GM13976 (cell line): Measurements from ENCODE around the gene SPATA19.

ENCODE experiments used
- DNase-seq: peaks from one replicate; pipeline ENCODE4 v3.0.0; 2012; ENCODE audit warnings: low spot score
- CTCF ChIP-seq: IDR thresholded peaks from 2 replicates; pipeline ENCODE4 v1.5.1; 2012; ENCODE audit warnings: borderline replicate concordance, mild to moderate bottlenecking; ENCODE audit not compliant: insufficient read depth; ENCODE audit errors: extremely low read depth, missing control alignments, control extremely low read depth
- in situ Hi-C: fragments of 300-500 bp; cut with MboI; formaldehyde crosslinking; loops from one replicate; pipeline ENCODE4 v1.12.0; 2022; ENCODE audit warnings: low sequenced_read_pairs, mixed read lengths, inconsistent platforms; ENCODE audit not compliant: unreplicated experiment

Gene SPATA19

GRCh38 chr11:133832991-133833897, 12.1 kb downstream of the SPATA19 start:
- in situ Hi-C loops = loop anchor here (10.0 kb wide), 1 partner anchor 698 kb away; no protein-coding TSS in a partner anchor
- no peak for TF ChIP-seq CTCF
- no peak for DNase-seq

GRCh38 chr11:133832096-133832990, 13.0 kb downstream of the SPATA19 start:
- no peak for DNase-seq

GRCh38 chr11:133830931-133831907, 14.1 kb downstream of the SPATA19 start:
- in situ Hi-C loops = loop anchor here (10.0 kb wide), 1 partner anchor 696 kb away; no protein-coding TSS in a partner anchor
- TF ChIP-seq CTCF = peak; percentile 13
- no peak for DNase-seq

More at GRCh38 chr11:133832096-133832990, 13.0 kb downstream of the SPATA19 start:
- in situ Hi-C loops = loop anchor here (10.0 kb wide), 1 partner anchor 698 kb away; no protein-coding TSS in a partner anchor
- no peak for TF ChIP-seq CTCF

- in situ Hi-C loops = no loop called here
- no peak for DNase-seq
- no peak for TF ChIP-seq CTCF
Measured at GRCh38 chr11:133829566-133829965, 15.7 kb downstream of the SPATA19 start.

- TF ChIP-seq CTCF = no peak
- in situ Hi-C loops = no loop called here
- DNase-seq = no peak
Measured at GRCh38 chr11:133828871-133829270, 16.4 kb downstream of the SPATA19 start.
